ENCODE results near the gene ACSM6. TPM values are rescaled to one million over a fixed set of nuclear protein-coding genes. Genes with fewer than 3 reads are reported as not detected.

The ACSM6 gene
- total RNA-seq, 8 experiments from 2014 or later: 0.14 to 0.24 TPM; not detected in 6

GRCh38 chr10:95241533-95241932 lies 47.5 kb downstream of the ACSM6 start:
- no peak overlapping the region for H3K27ac ChIP-seq
- H3K4me3 ChIP-seq: no peak overlapping the region
- ATAC-seq (replicated peaks in 6 of 8): no peak
- in situ Hi-C loops (cut with MboI; ENCODE audit: low pct_unique_long_range_greater_than_20kb in 2 of 9, low sequenced_read_pairs in 9 of 9, unreplicated experiment in 9 of 9): loop anchor here in 4 of 9 experiments (10.0 to 25.0 kb wide), 3 partner anchors 121 to 604 kb away; no protein-coding TSS in a partner anchor
- 80 to 100% (median 93%) methylated on average over 1 to 3 of the region's 4 CpGs; no CpG with 5 or more reads in 7 of the 10 experiments for WGBS, 10 experiments
- no peaks in the 10 kb centered on the region for H3K4me1 ChIP-seq (replicated peaks in 1 of 2)

- no peaks in the 10 kb centered on the region for H3K4me1 ChIP-seq (replicated peaks in 1 of 2)
- WGBS, 10 experiments: 14 to 78% (median 53%) methylated on average over 1 to 6 of the region's 8 CpGs
- peak in 6 of 8 experiments; percentile 38 to 93 (median 78) for ATAC-seq (replicated peaks in 6 of 8)
- H3K4me3 ChIP-seq: no peak overlapping the region
- no peak overlapping the region for H3K27ac ChIP-seq
- in situ Hi-C loops (cut with MboI; ENCODE audit: low pct_unique_long_range_greater_than_20kb in 2 of 9, low sequenced_read_pairs in 9 of 9, unreplicated experiment in 9 of 9): loop anchor here in 4 of 9 experiments (10.0 to 25.0 kb wide), 3 partner anchors 120 to 605 kb away; no protein-coding TSS in a partner anchor
These were observed 48.7 kb downstream of the ACSM6 start for GRCh38 chr10:95242581-95243317.

- in situ Hi-C loops (cut with MboI; ENCODE audit: low pct_unique_long_range_greater_than_20kb in 2 of 9, low sequenced_read_pairs in 9 of 9, unreplicated experiment in 9 of 9): loop anchor here in 4 of 9 experiments (10.0 to 25.0 kb wide), 3 partner anchors 119 to 606 kb away; no protein-coding TSS in a partner anchor
- no peak for ATAC-seq (replicated peaks in 6 of 8)
- no peaks in the 10 kb centered on the region for H3K4me1 ChIP-seq (replicated peaks in 1 of 2)
- 0 to 60% (median 40%) methylated on average over 1 to 3 of the region's 3 CpGs; no CpG with 5 or more reads in 2 of the 10 experiments for WGBS, 10 experiments
- no peak overlapping the region for H3K4me3 ChIP-seq
- H3K27ac ChIP-seq: no peak overlapping the region
These were observed 49.2 kb downstream of the ACSM6 start for GRCh38 chr10:95243318-95243617.

- Histone ChIP-seq H3K4me1 (replicated peaks in 1 of 2) (no peaks in the 10 kb centered on the region), H3K27ac (no peak overlapping the region), H3K4me3 (no peak overlapping the region)
- in situ Hi-C loops (cut with MboI; ENCODE audit: low pct_unique_long_range_greater_than_20kb in 2 of 9, low sequenced_read_pairs in 9 of 9, unreplicated experiment in 9 of 9): loop anchor here in 4 of 9 experiments (10.0 to 25.0 kb wide), 3 partner anchors 118 to 607 kb away; no protein-coding TSS in a partner anchor
- ATAC-seq (replicated peaks in 6 of 8): no peak
- 0 to 100% (median 90%) methylated on average over 1 to 2 of the region's 2 CpGs; no CpG with 5 or more reads in 4 of the 10 experiments for whole genome bisulfite sequencing, 10 experiments
These were observed 50.1 kb downstream of the ACSM6 start for GRCh38 chr10:95244152-95244551.

GRCh38 chr10:95245425-95246055 lies 51.5 kb downstream of the ACSM6 start:
- Histone ChIP-seq H3K4me1 (replicated peaks in 1 of 2) (no peaks in the 10 kb centered on the region), H3K27ac (no peak overlapping the region), H3K4me3 (no peak overlapping the region)
- in situ Hi-C loops (cut with MboI; ENCODE audit: low pct_unique_long_range_greater_than_20kb in 2 of 9, low sequenced_read_pairs in 9 of 9, unreplicated experiment in 9 of 9): loop anchor here in 5 of 9 experiments (5.0 to 25.0 kb wide), 4 partner anchors 117 to 608 kb away; no protein-coding TSS in a partner anchor
- ATAC-seq (replicated peaks in 6 of 8): no peak
- 28 to 92% (median 86%) methylated on average over 1 to 5 of the region's 6 CpGs; no CpG with 5 or more reads in 3 of the 10 experiments for WGBS, 10 experiments

- peak; percentile 39 to 84 (median 69) for ATAC-seq (replicated peaks in 6 of 8)
These were observed 52.6 kb downstream of the ACSM6 start for GRCh38 chr10:95246582-95247051.

GRCh38 chr10:95247200-95247880 lies 53.3 kb downstream of the ACSM6 start:
- peak in 1 of 8 experiments; percentile 53 for ATAC-seq (replicated peaks in 6 of 8)
- Histone ChIP-seq H3K27ac (no peak overlapping the region), H3K4me1 (replicated peaks in 1 of 2) (no peaks in the 10 kb centered on the region), H3K4me3 (no peak overlapping the region)
- in situ Hi-C loops (cut with MboI; ENCODE audit: low pct_unique_long_range_greater_than_20kb in 2 of 9, low sequenced_read_pairs in 9 of 9, unreplicated experiment in 9 of 9): loop anchor here in 5 of 9 experiments (5.0 to 25.0 kb wide), 4 partner anchors 115 to 610 kb away; no protein-coding TSS in a partner anchor
- 20 to 100% (median 92%) methylated on average over 1 to 6 of the region's 6 CpGs; no CpG with 5 or more reads in 2 of the 10 experiments for WGBS, 10 experiments

More at GRCh38 chr10:95246582-95247051, 52.6 kb downstream of the ACSM6 start:
- in situ Hi-C loops (cut with MboI; ENCODE audit: low pct_unique_long_range_greater_than_20kb in 2 of 9, low sequenced_read_pairs in 9 of 9, unreplicated experiment in 9 of 9): loop anchor here in 5 of 9 experiments (5.0 to 25.0 kb wide), 4 partner anchors 116 to 609 kb away; no protein-coding TSS in a partner anchor
- Histone ChIP-seq H3K4me1 (replicated peaks in 1 of 2) (no peaks in the 10 kb centered on the region), H3K4me3 (no peak overlapping the region), H3K27ac (no peak overlapping the region)
- 0% methylated on average over 1 of the region's 1 CpG; no CpG with 5 or more reads in 7 of the 10 experiments for WGBS, 10 experiments

- no peak overlapping the region for H3K4me3 ChIP-seq
- H3K4me1 ChIP-seq (replicated peaks in 1 of 2): no peaks in the 10 kb centered on the region
- WGBS, 10 experiments: 60 to 100% (median 90%) methylated on average over 1 to 4 of the region's 7 CpGs; no CpG with 5 or more reads in 1 of the 10 experiments
- H3K27ac ChIP-seq: no peak overlapping the region
- in situ Hi-C loops (cut with MboI; ENCODE audit: low pct_unique_long_range_greater_than_20kb in 2 of 9, low sequenced_read_pairs in 9 of 9, unreplicated experiment in 9 of 9): loop anchor here in 5 of 9 experiments (5.0 to 25.0 kb wide), 4 partner anchors 114 to 611 kb away; no protein-coding TSS in a partner anchor
- ATAC-seq (replicated peaks in 6 of 8): no peak
These were observed 54.0 kb downstream of the ACSM6 start for GRCh38 chr10:95247881-95248583.

- in situ Hi-C loops (cut with MboI; ENCODE audit: low pct_unique_long_range_greater_than_20kb in 2 of 9, low sequenced_read_pairs in 9 of 9, unreplicated experiment in 9 of 9): loop anchor here in 5 of 9 experiments (5.0 to 25.0 kb wide), 4 partner anchors 113 to 612 kb away; no protein-coding TSS in a partner anchor
- Histone ChIP-seq H3K4me1 (replicated peaks in 1 of 2) (no peaks in the 10 kb centered on the region), H3K27ac (no peak overlapping the region), H3K4me3 (no peak overlapping the region)
- no peak for ATAC-seq (replicated peaks in 6 of 8)
- WGBS, 10 experiments: no CpG with 5 or more reads among the region's 3 CpGs
These were observed 55.0 kb downstream of the ACSM6 start for GRCh38 chr10:95248989-95249388.

GRCh38 chr10:95249467-95249866 lies 55.4 kb downstream of the ACSM6 start:
- 65 to 100% (median 92%) methylated on average over 1 to 3 of the region's 3 CpGs; no CpG with 5 or more reads in 2 of the 10 experiments for WGBS, 10 experiments
- H3K27ac ChIP-seq: no peak overlapping the region
- no peak for ATAC-seq (replicated peaks in 6 of 8)
- H3K4me3 ChIP-seq: no peak overlapping the region
- in situ Hi-C loops (cut with MboI; ENCODE audit: low pct_unique_long_range_greater_than_20kb in 2 of 9, low sequenced_read_pairs in 9 of 9, unreplicated experiment in 9 of 9): loop anchor here in 5 of 9 experiments (5.0 to 25.0 kb wide), 4 partner anchors 113 to 612 kb away; no protein-coding TSS in a partner anchor
- H3K4me1 ChIP-seq (replicated peaks in 1 of 2): no peaks in the 10 kb centered on the region

GRCh38 chr10:95250856-95251255 lies 56.8 kb downstream of the ACSM6 start:
- in situ Hi-C loops (cut with MboI; ENCODE audit: low pct_unique_long_range_greater_than_20kb in 2 of 9, low sequenced_read_pairs in 9 of 9, unreplicated experiment in 9 of 9): loop anchor here in 1 of 9 experiments (10.0 kb wide), 1 partner anchor 114 kb away; no protein-coding TSS in a partner anchor
- 20 to 100% (median 84%) methylated on average over 1 to 4 of the region's 4 CpGs; no CpG with 5 or more reads in 1 of the 10 experiments for WGBS, 10 experiments
- no peak for ATAC-seq (replicated peaks in 6 of 8)
- Histone ChIP-seq H3K4me3 (no peak overlapping the region), H3K4me1 (replicated peaks in 1 of 2) (no peaks in the 10 kb centered on the region), H3K27ac (no peak overlapping the region)

- Histone ChIP-seq H3K4me1 (replicated peaks in 1 of 2) (no peaks in the 10 kb centered on the region), H3K4me3 (no peak overlapping the region), H3K27ac (no peak overlapping the region)
- in situ Hi-C loops (cut with MboI; ENCODE audit: low pct_unique_long_range_greater_than_20kb in 2 of 9, low sequenced_read_pairs in 9 of 9, unreplicated experiment in 9 of 9): loop anchor here in 1 of 9 experiments (10.0 kb wide), 1 partner anchor 112 kb away; no protein-coding TSS in a partner anchor
- 71 to 100% (median 93%) methylated on average over 1 to 2 of the region's 2 CpGs; no CpG with 5 or more reads in 2 of the 10 experiments for WGBS, 10 experiments
- ATAC-seq (replicated peaks in 6 of 8): no peak
These were observed 59.0 kb downstream of the ACSM6 start for GRCh38 chr10:95253007-95253406.
